Heart left ventricle (tissue), 13 donors: ENCODE data around the gene TRPM2.

Source experiments
- POLR2A ChIP-seq, 2 donors: fragments of 450-650 bp; IDR thresholded peaks; one replicate each; pipeline ENCODE4 v1.6.1; 2017; ENCODE audit warnings: antibody characterized with exemption in 2 of 2, mild to moderate bottlenecking in 2 of 2, moderate library complexity in 2 of 2
- TF ChIP-seq, protein P1 (sequence below), 12 donors: fragments of 200-600 bp; sonication (generic) in 4 of 12; IDR thresholded peaks; one replicate each; pipeline versions ENCODE4 v1.5.0 to v1.8.0; 2018 to 2022; ENCODE audit warnings: antibody characterized with exemption in 12 of 12, mild to moderate bottlenecking in 5 of 12
- donor health status: ischemic (EF 13 %, LVEDD 7.1; RV severe dilation, severe dysfunction).
- donor health status: DM: no; HTN: yes; CAD: no.
- donor health status: DM: no; HTN: no; CAD: no.
- donor health status: ischemic (EF 25% LVEDD 6.9; RV normal size, moderate dysfunction).
- donor health status: ischemic (EF 25% LVEDD 5.7; RV mildly dilated, moderate dysfunction).
- donor health status: ischemic (EF 35%, LVEDD 5.7; RV mildly dilated, moderate dysfunction).
- donor health status: nonischemic (EF 11% LVEDD 7.7; RV severe dilation, severe dysfunction).
- donor health status: DM: yes; HTN: yes; CAD: no.
- donor health status: PGD.
- donor health status: ischemic (EF 29% LVEDD 5.4; RV normal size, mild dysfunction).
- donor health status: nonischemic (EF 23%, LVEDD 6.1; RV moderate dilation, normal function).

DNA sequence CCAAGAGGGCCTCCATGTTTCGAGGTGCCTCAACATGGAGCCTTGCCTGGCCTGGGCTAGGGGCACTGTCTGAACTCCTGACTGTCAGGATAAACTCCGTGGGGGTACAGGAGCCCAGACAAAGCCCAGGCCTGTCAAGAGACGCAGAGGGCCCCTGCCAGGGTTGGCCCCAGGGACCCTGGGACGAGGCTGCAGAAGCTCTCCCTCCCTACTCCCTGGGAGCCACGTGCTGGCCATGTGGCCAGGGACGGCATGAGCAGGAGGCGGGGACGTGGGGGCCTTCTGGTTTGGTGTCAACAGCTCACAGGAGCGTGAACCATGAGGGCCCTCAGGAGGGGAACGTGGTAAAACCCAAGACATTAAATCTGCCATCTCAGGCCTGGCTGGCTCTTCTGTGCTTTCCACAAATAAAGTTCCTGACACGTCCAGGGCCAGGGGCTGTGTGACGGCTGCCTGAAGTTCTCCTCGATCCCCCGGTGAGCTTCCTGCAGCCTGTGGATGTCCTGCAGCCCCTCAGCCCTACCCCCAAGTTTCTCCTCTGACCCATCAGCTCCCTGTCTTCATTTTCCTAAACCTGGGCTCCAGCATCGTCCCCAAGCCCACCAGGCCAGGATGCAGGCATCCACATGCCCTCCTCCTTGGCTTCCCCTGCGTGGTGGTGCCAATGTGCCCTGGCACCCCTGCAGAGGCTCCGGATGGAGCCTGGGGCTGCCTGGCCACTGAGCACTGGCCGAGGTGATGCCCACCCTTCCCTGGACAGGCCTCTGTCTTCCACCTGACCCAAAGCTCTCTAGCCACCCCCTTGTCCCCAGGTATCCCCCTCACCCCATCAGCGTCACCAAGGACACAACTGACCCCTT lies 89.1 kb downstream of the TRPM2 start:
- TF ChIP-seq, protein P1, sequence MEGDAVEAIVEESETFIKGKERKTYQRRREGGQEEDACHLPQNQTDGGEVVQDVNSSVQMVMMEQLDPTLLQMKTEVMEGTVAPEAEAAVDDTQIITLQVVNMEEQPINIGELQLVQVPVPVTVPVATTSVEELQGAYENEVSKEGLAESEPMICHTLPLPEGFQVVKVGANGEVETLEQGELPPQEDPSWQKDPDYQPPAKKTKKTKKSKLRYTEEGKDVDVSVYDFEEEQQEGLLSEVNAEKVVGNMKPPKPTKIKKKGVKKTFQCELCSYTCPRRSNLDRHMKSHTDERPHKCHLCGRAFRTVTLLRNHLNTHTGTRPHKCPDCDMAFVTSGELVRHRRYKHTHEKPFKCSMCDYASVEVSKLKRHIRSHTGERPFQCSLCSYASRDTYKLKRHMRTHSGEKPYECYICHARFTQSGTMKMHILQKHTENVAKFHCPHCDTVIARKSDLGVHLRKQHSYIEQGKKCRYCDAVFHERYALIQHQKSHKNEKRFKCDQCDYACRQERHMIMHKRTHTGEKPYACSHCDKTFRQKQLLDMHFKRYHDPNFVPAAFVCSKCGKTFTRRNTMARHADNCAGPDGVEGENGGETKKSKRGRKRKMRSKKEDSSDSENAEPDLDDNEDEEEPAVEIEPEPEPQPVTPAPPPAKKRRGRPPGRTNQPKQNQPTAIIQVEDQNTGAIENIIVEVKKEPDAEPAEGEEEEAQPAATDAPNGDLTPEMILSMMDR (IDR thresholded peaks at IDR 0.05) = no peak
- no peak for TF ChIP-seq POLR2A (IDR thresholded peaks at IDR 0.05)
